Measurements from ENCODE around the gene MAML2.

GRCh38 chr11:96158126-96158525 is 184.9 kb downstream of the MAML2 start:
- TF ChIP-seq, protein P1, sequence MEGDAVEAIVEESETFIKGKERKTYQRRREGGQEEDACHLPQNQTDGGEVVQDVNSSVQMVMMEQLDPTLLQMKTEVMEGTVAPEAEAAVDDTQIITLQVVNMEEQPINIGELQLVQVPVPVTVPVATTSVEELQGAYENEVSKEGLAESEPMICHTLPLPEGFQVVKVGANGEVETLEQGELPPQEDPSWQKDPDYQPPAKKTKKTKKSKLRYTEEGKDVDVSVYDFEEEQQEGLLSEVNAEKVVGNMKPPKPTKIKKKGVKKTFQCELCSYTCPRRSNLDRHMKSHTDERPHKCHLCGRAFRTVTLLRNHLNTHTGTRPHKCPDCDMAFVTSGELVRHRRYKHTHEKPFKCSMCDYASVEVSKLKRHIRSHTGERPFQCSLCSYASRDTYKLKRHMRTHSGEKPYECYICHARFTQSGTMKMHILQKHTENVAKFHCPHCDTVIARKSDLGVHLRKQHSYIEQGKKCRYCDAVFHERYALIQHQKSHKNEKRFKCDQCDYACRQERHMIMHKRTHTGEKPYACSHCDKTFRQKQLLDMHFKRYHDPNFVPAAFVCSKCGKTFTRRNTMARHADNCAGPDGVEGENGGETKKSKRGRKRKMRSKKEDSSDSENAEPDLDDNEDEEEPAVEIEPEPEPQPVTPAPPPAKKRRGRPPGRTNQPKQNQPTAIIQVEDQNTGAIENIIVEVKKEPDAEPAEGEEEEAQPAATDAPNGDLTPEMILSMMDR (IDR thresholded peaks at IDR 0.05): no peak
- no peak for TF ChIP-seq POLR2A (IDR thresholded peaks at IDR 0.05)

All from esophagus squamous epithelium (tissue), 4 donors.